Dendritic cell treated with granulocyte-macrophage colony-stimulating factor and Interleukin-4, amounts not matched to agents 40 ng/mL and 50 ng/mL, for 4 days (primary cell): ENCODE data around the gene SLC13A5.

Source experiments
- H3K27ac Mint-ChIP-seq: one replicate; pipeline ENCODE4 v1.8.0; 2022; ENCODE audit warnings: mild to moderate bottlenecking, mixed read lengths
- H3K27me3 Mint-ChIP-seq: one replicate; pipeline ENCODE4 v1.8.0; 2022; ENCODE audit warnings: mild to moderate bottlenecking, mixed read lengths
- H3K36me3 Mint-ChIP-seq: one replicate; pipeline ENCODE4 v1.8.0; 2022; ENCODE audit warnings: low read depth, mixed read lengths
- H3K4me1 Mint-ChIP-seq: one replicate; pipeline ENCODE4 v1.8.0; 2022; ENCODE audit warnings: low read depth, mixed read lengths
- H3K4me3 Mint-ChIP-seq: one replicate; pipeline ENCODE4 v1.8.0; 2022; ENCODE audit warnings: mild to moderate bottlenecking, moderate library complexity, mixed read lengths
- H3K9me3 Mint-ChIP-seq: one replicate; pipeline ENCODE4 v1.8.0; 2022; ENCODE audit warnings: mixed read lengths
- intact Hi-C: fragments of 100-400 bp; cut with micrococcal nuclease; formaldehyde crosslinking; loops from one replicate; pipeline ENCODE4 v1.15.0; 2022

SLC13A5 gene

DNA sequence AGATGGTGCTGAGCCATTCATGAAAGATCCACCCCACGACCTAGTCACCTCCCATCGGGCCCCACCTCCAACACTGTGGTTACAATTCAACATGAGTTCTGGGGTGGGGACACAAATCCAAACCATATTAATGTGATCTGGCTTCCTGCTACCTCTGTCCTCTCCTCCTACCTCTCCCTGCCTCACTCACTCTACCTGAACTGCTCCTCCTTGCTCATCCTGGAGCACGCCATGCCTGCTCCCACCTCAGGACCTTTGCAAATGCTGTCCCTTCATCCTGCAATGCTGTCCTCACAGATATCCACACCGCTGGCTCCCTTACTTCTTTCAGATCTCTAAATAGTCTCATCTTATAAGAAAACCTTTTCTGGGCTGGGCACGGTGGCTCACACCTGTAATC, 10.8 kb upstream of the SLC13A5 start:
- intact Hi-C loops = no loop called here
- H3K36me3 Mint-ChIP-seq = no peaks in the 10 kb centered on the region
- H3K9me3 Mint-ChIP-seq = no peaks in the 10 kb centered on the region
- H3K27ac Mint-ChIP-seq = no peak overlapping the region
- peaks cover 6% of the 10 kb centered on the region for H3K4me1 Mint-ChIP-seq
- H3K27me3 Mint-ChIP-seq = peaks cover 50% of the 10 kb centered on the region
- H3K4me3 Mint-ChIP-seq = no peak overlapping the region

DNA sequence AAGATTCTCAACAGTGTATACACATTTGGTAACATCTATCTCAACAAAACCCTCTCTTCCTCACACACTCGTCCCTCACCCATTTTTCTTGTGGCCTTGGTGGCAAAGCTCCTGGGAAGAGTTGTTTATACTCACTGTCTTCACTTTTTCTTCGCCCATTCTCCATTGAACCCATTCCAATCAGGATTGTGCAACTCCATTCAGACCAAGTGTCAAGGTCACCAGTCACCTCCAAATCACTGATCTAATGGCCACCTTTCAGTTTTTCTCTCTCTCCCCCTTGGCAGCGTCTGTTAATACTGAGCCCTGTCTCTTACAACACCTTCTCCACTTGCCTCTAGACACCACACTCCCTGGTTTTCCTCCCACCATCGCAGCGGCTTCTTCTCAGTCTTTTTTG, 8.6 kb upstream of the SLC13A5 start:
- Mint-ChIP-seq H3K27me3 (peaks cover 56% of the 10 kb centered on the region), H3K27ac (no peak overlapping the region), H3K4me1 (peaks cover 3% of the 10 kb centered on the region), H3K9me3 (no peaks in the 10 kb centered on the region), H3K4me3 (no peak overlapping the region), H3K36me3 (no peaks in the 10 kb centered on the region)
- intact Hi-C loops = no loop called here

DNA sequence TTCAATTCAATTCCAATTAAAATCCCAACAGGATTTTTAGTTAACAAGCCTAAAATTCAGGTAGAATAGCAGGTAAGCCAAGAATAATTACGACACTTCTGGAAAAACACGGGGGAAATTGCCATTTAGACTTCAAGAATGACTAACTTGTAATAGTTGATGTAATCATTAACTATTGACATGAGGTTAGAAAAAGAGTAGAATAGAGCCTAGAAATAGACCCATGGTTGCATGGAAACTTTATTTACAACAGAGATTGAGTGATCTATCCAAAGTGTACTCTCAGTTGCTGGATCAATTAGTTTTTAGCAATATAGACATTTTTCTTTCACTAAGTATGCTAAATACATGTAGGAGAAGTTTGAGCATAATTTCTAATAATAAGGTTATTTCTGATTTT, 3.6 kb upstream of the SLC13A5 start:
- intact Hi-C loops = no loop called here
- no peaks in the 10 kb centered on the region for H3K9me3 Mint-ChIP-seq
- H3K36me3 Mint-ChIP-seq = no peaks in the 10 kb centered on the region
- H3K27ac Mint-ChIP-seq = no peak overlapping the region
- no peak overlapping the region for H3K4me3 Mint-ChIP-seq
- H3K4me1 Mint-ChIP-seq = peaks cover 25% of the 10 kb centered on the region
- H3K27me3 Mint-ChIP-seq = peaks cover 72% of the 10 kb centered on the region

DNA sequence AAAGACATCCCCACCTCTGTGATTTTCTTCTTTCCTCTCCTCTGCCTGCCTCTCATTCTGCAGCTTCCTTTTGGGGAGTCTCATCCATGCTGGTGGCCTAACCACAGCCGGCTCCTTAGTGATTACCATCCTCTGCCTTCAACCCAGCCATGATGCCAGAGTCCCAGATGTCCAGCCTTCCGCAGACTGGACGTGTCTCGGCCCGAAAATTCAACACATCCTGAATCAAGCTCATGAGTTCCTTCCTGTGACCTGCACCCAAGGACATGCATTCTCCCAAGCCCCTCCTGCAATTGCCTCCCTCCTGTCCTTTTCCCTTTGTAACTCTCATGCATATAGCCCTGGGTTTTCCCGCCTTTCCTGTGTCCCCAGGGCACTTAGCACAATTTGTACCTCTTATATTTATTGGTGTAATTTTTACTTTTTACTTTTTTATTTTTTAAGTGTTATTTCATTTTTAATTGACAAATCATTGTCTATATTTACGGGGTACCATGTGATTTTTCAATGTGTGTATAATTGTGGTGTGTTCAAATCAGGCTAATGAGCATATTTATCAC, 1.2 kb upstream of the SLC13A5 start:
- Mint-ChIP-seq H3K4me3 (no peak overlapping the region), H3K27ac (no peak overlapping the region), H3K9me3 (no peaks in the 10 kb centered on the region), H3K36me3 (no peaks in the 10 kb centered on the region), H3K4me1 (peaks cover 34% of the 10 kb centered on the region), H3K27me3 (peaks cover 55% of the 10 kb centered on the region)
- intact Hi-C loops = no loop called here

DNA sequence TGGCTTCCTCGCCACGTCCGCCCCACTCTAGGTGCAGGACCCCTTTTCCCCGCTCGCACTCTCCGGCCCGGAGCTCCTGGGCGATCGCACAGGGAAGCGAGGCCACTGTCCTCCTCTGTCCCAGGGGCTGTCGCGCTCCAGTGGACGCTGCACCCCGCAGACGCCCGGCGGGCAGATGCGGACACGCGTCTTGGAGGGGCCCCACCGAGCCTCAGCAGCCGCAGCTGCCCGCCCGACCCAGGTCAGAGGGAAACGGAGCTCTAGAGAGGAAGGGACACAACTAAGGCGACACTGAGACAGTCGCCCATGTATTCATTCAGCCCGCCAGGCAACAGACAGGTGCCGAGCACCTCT, 726 bp upstream of the SLC13A5 start:
- H3K4me1 Mint-ChIP-seq = peaks cover 34% of the 10 kb centered on the region
- intact Hi-C loops = no loop called here
- H3K36me3 Mint-ChIP-seq = no peaks in the 10 kb centered on the region
- H3K27me3 Mint-ChIP-seq = peaks cover 51% of the 10 kb centered on the region
- no peak overlapping the region for H3K27ac Mint-ChIP-seq
- H3K9me3 Mint-ChIP-seq = no peaks in the 10 kb centered on the region
- peak overlapping the region; percentile 48 for H3K4me3 Mint-ChIP-seq

DNA sequence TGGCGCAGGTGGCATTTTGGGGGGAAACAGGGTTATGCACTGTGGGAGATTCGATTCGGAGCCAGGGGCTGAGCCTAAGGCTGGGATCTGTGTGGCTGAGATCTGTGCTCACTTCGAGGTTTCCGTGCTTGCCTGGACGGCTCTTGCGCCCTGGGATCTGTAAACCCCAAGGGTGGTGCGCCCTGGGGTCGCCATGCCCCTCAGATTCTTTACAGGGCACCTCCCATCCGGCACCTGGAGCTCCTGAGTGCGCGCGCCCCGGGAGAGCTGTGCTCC, 377 bp downstream of the SLC13A5 start:
- no peaks in the 10 kb centered on the region for H3K36me3 Mint-ChIP-seq
- H3K4me3 Mint-ChIP-seq = peak overlapping the region; percentile 67
- peaks cover 34% of the 10 kb centered on the region for H3K4me1 Mint-ChIP-seq
- peaks cover 51% of the 10 kb centered on the region for H3K27me3 Mint-ChIP-seq
- H3K9me3 Mint-ChIP-seq = no peaks in the 10 kb centered on the region
- H3K27ac Mint-ChIP-seq = no peak overlapping the region
- intact Hi-C loops = no loop called here

DNA sequence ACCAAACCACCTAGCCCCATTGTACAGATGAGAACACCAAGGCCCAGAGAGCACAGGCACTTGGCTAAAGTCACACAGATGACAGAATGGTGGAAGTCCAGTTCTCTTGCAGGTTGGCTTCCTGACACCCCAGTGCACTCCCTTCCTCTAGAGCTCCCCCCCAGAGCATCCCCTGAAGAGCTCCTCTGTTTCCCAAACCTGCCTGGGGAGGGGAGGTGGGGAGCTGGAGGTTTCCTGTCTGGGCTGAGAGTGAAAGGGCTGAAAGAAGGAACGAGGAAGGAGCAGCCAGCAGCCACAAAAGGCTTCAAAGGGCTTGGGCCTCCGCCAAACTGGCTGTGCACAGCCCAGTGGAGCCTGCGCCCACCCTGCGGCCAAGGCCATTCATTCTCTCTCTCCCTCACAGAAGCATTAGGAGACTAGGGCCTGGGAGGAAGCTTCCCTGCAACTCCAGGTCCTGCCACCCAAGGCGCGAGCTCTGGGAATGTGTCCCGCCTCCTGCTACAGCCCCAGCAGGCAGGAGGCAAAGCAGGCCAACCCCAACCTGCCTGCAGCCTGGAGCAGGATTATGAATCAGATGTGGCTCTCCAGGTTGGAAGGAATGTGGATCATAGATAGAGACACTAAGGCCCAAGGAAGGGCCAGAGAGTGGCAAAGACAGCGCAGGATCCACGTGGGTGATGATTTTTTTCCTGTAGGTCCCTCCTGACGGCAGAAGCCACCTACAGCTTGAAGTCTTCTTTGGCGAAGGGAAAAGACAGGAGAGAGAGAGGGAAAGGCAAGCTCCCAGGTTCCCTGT, 913 bp downstream of the SLC13A5 start:
- Mint-ChIP-seq H3K4me3 (no peak overlapping the region), H3K4me1 (peaks cover 34% of the 10 kb centered on the region), H3K27me3 (peaks cover 52% of the 10 kb centered on the region), H3K27ac (no peak overlapping the region), H3K9me3 (no peaks in the 10 kb centered on the region), H3K36me3 (no peaks in the 10 kb centered on the region)
- intact Hi-C loops = no loop called here

DNA sequence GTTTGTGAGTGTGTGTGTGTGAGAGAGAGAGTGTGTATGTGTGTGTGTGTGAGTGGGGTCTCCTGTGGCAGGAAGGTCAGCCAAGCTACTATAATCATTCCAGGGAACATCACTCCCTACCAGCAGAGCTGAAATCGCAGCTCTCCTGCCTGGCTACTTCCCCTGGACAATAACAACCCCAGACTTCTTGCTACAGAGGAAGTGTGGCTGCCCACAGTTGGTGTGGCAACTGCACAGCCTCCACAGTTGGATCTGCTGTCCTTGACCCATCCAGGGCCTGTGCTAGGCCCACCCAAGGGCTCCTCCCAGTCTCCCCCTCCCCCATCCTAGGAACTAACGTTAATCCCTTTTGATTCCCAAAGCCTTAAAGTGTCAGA, 1.5 kb downstream of the SLC13A5 start:
- Mint-ChIP-seq H3K9me3 (no peaks in the 10 kb centered on the region), H3K4me3 (no peak overlapping the region), H3K36me3 (no peaks in the 10 kb centered on the region), H3K27ac (peak overlapping the region; percentile 29), H3K4me1 (peaks cover 34% of the 10 kb centered on the region), H3K27me3 (peaks cover 54% of the 10 kb centered on the region)
- intact Hi-C loops = no loop called here

DNA sequence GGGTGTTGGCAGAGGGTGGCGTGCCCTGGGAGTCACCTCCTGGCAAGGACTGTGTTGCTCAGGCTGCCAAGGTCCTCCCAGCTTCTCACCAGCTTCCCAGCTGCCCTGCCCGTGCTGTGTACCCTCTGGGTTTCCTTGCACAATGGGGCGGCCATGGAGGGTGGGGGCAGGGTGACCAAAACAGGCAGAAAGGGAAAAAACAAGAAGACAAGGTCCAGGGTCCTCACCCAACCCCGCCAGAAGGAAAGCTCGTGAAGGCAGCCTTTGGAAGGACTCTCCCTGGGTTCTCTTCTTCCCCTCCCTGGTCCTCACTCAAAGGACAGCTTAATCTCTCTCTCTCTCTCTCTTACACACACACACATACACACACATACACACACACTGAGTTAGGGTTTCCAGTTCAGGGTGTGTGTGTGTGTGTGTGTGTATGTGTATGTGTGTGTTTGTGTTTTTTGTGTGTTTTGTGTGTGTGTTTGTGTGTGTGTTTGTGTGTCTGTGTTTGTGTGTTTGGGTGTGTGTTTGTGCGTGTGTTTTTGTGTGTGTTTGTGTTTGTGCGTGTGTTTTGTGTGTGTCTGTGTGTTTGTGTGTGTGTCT, 2.0 kb downstream of the SLC13A5 start:
- intact Hi-C loops = no loop called here
- H3K4me3 Mint-ChIP-seq = no peak overlapping the region
- peak overlapping the region; percentile 29 for H3K27ac Mint-ChIP-seq
- H3K27me3 Mint-ChIP-seq = peaks cover 54% of the 10 kb centered on the region
- H3K4me1 Mint-ChIP-seq = peaks cover 34% of the 10 kb centered on the region
- no peaks in the 10 kb centered on the region for H3K9me3 Mint-ChIP-seq
- H3K36me3 Mint-ChIP-seq = no peaks in the 10 kb centered on the region

DNA sequence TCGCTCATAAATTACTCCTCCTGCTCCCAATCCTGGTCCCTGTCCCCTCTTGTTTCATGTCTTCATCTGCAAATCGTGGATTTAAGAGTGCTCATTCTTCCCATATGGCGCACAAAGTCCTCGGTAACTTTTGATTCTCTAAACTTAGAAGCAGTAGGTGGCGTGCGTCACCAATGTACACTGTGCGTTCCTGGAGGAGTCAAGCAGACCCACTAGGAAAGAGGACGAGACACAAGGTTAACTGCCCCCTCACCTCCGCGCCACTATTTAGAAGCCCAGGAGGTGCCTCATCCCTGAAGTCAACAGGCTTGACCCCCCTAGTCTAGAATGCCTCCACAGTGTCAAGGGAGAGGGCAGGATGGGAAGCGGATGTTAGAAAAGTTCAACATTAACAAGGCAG, 2.9 kb downstream of the SLC13A5 start:
- intact Hi-C loops = no loop called here
- Mint-ChIP-seq H3K4me3 (no peak overlapping the region), H3K27ac (no peak overlapping the region), H3K9me3 (no peaks in the 10 kb centered on the region), H3K36me3 (no peaks in the 10 kb centered on the region), H3K27me3 (peaks cover 48% of the 10 kb centered on the region), H3K4me1 (peaks cover 34% of the 10 kb centered on the region)

DNA sequence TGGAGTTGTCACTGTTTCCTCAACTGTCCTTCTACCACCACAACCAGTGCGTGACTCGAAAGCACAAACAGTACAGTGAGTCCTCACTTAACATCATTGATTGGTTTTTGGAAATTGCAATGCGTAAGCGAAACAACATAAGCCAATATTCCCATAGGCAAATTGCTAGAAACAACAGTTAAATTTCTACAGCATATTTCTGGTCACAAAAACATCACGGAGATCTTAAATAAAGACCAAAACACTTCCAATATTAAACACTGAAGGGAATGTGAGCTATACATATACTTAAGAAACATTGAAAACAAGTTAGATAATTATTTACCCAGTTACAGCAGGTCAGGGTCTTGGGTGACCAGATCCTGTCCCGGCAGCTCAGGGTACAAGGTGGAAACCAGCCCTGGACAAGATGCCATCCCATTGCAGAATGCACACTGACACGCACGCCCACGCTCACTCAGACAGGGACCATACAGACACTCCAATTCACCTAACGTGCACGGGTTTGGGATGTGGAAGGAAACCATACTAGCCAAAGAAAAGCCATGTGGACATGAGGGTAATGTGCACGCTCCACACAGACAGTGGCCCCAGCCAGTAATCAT, 4.7 kb downstream of the SLC13A5 start:
- no peaks in the 10 kb centered on the region for H3K9me3 Mint-ChIP-seq
- H3K36me3 Mint-ChIP-seq = no peaks in the 10 kb centered on the region
- no peak overlapping the region for H3K4me3 Mint-ChIP-seq
- H3K4me1 Mint-ChIP-seq = peaks cover 27% of the 10 kb centered on the region
- intact Hi-C loops = no loop called here
- H3K27ac Mint-ChIP-seq = no peak overlapping the region
- peaks cover 36% of the 10 kb centered on the region for H3K27me3 Mint-ChIP-seq

DNA sequence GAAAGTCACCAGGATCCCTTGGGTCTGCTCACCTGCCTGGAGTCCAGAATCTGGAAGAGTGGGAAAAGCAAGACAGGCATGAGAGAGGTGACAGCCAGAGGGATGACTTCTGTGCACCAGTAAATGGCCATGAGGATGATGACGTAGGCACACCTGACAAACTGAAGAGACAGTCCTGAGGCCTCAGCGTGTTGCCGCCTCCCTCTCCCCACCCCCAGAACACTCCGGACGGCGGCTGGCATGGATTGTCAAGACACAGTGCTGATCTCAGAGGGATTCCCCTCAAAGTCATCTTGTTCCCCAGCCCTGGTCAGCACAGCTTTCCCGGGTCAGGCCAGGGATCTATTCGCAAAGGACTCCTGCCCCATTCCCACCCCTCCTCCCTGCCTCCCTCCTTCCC, 6.2 kb downstream of the SLC13A5 start:
- Mint-ChIP-seq H3K27ac (no peak overlapping the region), H3K36me3 (no peaks in the 10 kb centered on the region), H3K27me3 (peaks cover 28% of the 10 kb centered on the region), H3K4me3 (no peak overlapping the region), H3K9me3 (no peaks in the 10 kb centered on the region), H3K4me1 (peaks cover 12% of the 10 kb centered on the region)
- intact Hi-C loops = no loop called here

DNA sequence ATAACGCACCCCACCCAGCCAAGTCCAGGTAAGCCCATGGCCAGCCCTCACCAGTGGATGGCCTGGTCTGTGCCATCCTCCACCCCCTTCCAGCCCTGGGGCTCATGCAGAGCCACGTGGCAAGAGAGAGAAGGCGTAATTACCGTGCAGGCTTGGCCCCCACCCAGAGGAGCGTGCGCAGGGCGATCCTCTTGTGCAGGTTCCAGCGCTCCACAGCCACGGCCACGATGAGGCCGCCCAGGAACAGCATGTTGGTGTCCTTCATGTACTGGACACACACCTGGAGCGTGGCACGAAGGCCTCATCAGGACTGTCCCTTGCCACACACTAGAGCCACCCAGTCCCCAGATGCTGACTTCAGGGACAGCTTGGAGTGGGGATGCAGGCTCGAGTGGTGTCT, 6.7 kb downstream of the SLC13A5 start:
- no peak overlapping the region for H3K4me3 Mint-ChIP-seq
- intact Hi-C loops = no loop called here
- H3K4me1 Mint-ChIP-seq = peaks cover 7% of the 10 kb centered on the region
- no peak overlapping the region for H3K27ac Mint-ChIP-seq
- no peaks in the 10 kb centered on the region for H3K36me3 Mint-ChIP-seq
- H3K9me3 Mint-ChIP-seq = no peaks in the 10 kb centered on the region
- peaks cover 25% of the 10 kb centered on the region for H3K27me3 Mint-ChIP-seq

DNA sequence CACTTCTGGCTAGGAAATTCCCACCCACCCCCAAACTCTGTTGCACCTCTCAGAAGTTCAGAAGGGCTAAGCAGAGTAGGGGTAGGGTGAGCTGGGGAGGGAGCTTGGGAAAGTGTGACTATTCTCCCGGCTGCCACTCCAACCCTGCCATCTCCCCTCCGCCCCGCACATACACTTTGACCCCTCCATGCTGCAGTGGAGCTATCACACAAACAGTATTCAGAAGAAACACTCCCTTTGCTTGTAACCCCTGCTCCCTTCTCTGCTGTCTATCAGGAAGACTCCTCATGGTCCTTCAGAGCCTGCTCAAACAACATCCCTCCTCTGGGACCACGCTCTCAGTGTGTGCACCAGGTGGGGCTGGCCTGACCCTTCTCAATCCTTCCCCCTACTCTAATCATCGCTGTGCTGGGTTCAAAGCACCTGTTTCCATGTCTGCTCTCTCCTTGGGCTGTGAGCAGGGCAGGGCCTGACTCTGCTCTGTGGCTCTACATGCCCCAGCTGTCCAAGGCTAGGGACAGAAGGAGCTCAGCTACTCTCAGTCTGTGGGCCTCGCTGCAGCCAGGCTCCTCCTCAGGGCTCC, 8.6 kb downstream of the SLC13A5 start:
- no peaks in the 10 kb centered on the region for H3K4me1 Mint-ChIP-seq
- no peaks in the 10 kb centered on the region for H3K36me3 Mint-ChIP-seq
- no peak overlapping the region for H3K27ac Mint-ChIP-seq
- H3K9me3 Mint-ChIP-seq = no peaks in the 10 kb centered on the region
- intact Hi-C loops = no loop called here
- no peak overlapping the region for H3K4me3 Mint-ChIP-seq
- H3K27me3 Mint-ChIP-seq = peaks cover 28% of the 10 kb centered on the region
